OCI-LY1 (cell line): ENCODE measurements around the gene YAP1.

Experiments
- EZH2 ChIP-seq: fragments of 200-600 bp; sonication (generic), shearing (Covaris generic); IDR thresholded peaks from 2 replicates; pipeline ENCODE4 v1.8.0; 2017; ENCODE audit warnings: borderline replicate concordance, mixed run types, mild to moderate bottlenecking, antibody characterized with exemption, low read length, moderate library complexity, mixed read lengths
- TF ChIP-seq, protein P1 (sequence below): fragments of 200-600 bp; sonication (generic), shearing (Covaris generic); IDR thresholded peaks from 2 replicates; pipeline ENCODE4 v1.5.1; 2017; ENCODE audit warnings: mild to moderate bottlenecking, antibody characterized with exemption, low read length, moderate library complexity, mixed read lengths

DNA sequence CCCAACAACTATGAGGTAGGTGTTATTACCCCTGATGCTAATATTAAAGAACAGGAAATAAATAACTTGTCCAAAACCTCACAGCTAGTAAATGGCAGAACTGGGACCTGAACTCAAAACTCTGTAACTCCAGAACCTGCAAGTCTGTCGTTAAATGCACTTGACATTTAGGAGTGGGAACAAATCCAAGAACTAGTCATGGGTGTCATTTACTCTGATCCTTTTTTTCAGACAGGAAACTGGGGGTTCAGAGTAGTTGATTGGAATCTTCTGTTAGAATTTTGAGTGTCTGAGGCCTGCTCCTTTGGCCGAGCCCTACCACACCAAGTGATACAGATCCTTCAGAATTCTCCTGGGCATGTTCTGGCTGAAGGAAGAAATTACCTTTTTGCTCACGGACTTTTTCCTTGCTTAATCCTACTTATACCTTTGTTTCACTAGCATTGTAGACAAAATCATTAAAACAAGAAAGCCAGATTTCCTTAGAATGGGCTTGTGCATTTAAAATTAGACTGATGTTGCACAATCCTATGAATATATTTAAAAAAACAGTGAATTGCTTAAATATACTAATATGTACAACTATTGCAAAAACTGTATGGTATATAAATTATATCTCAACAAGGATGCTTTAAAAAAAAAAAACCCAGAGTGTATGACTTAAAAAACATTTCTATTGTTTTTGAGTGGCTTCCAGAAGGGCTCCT is 1.4 kb upstream of the YAP1 start:
- no peak for TF ChIP-seq EZH2
- TF ChIP-seq, protein P1, sequence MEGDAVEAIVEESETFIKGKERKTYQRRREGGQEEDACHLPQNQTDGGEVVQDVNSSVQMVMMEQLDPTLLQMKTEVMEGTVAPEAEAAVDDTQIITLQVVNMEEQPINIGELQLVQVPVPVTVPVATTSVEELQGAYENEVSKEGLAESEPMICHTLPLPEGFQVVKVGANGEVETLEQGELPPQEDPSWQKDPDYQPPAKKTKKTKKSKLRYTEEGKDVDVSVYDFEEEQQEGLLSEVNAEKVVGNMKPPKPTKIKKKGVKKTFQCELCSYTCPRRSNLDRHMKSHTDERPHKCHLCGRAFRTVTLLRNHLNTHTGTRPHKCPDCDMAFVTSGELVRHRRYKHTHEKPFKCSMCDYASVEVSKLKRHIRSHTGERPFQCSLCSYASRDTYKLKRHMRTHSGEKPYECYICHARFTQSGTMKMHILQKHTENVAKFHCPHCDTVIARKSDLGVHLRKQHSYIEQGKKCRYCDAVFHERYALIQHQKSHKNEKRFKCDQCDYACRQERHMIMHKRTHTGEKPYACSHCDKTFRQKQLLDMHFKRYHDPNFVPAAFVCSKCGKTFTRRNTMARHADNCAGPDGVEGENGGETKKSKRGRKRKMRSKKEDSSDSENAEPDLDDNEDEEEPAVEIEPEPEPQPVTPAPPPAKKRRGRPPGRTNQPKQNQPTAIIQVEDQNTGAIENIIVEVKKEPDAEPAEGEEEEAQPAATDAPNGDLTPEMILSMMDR: no peak
